H9 (cell line): Measurements from ENCODE around the gene EPAS1. TPM values are rescaled to one million over a fixed set of nuclear protein-coding genes. Genes with fewer than 3 reads are reported as not detected.

Experiments used
- DNase-seq: peaks from one replicate; pipeline ENCODE4 v3.0.0-alpha.2; 2017
- H2AFZ ChIP-seq: one replicate; pipeline ENCODE4 v1.6.1; 2013; ENCODE audit warnings: mild to moderate bottlenecking, low read length, control low read depth, moderate library complexity
- H2AK5ac ChIP-seq: 2 replicates; pipeline ENCODE4 v1.6.1; 2013; ENCODE audit warnings: low read length, control low read depth, mixed read lengths; ENCODE audit not compliant: insufficient read length
- H2BK120ac ChIP-seq: one replicate; pipeline ENCODE4 v1.6.1; 2013; ENCODE audit warnings: low read depth, mild to moderate bottlenecking, low read length, control low read depth, inconsistent platforms; ENCODE audit not compliant: poor library complexity, severe bottlenecking
- H2BK12ac ChIP-seq: 2 replicates; pipeline ENCODE4 v1.6.1; 2013; ENCODE audit warnings: low read length, control low read depth, mixed read lengths, low read depth; ENCODE audit not compliant: insufficient read length
- H2BK15ac ChIP-seq: 2 replicates; pipeline ENCODE4 v1.6.1; 2013; ENCODE audit warnings: low read depth, low read length, control low read depth
- H2BK20ac ChIP-seq: one replicate; pipeline ENCODE4 v1.6.1; 2013; ENCODE audit warnings: low read depth, mild to moderate bottlenecking, low read length, control low read depth, inconsistent platforms; ENCODE audit not compliant: poor library complexity, severe bottlenecking
- H2BK5ac ChIP-seq: 2 replicates; pipeline ENCODE4 v1.6.1; 2013; ENCODE audit warnings: low read length, control low read depth, mixed read lengths; ENCODE audit not compliant: insufficient read length
- H3K14ac ChIP-seq: 2 replicates; pipeline ENCODE4 v1.6.1; 2013; ENCODE audit warnings: low read length, control low read depth; ENCODE audit not compliant: insufficient read depth
- H3K18ac ChIP-seq: 2 replicates; pipeline ENCODE4 v1.6.1; 2013; ENCODE audit warnings: low read depth, mild to moderate bottlenecking, mixed read lengths, low read length, control low read depth; ENCODE audit not compliant: insufficient read length
- H3K23ac ChIP-seq: 2 replicates; pipeline ENCODE4 v1.6.1; 2013; ENCODE audit warnings: low read length, control low read depth, mixed read lengths, low read depth; ENCODE audit not compliant: insufficient read length
- H3K23me2 ChIP-seq: 2 replicates; pipeline ENCODE4 v1.6.1; 2013; ENCODE audit warnings: low read depth, mild to moderate bottlenecking, mixed read lengths, low read length, control low read depth; ENCODE audit not compliant: insufficient read length, poor library complexity, severe bottlenecking
- H3K27ac ChIP-seq: 2 replicates; pipeline ENCODE4 v1.5.1; 2013; ENCODE audit warnings: low read length, control low read depth, mixed read lengths, low read depth; ENCODE audit not compliant: insufficient read length
- H3K27me3 ChIP-seq: 2 replicates; pipeline ENCODE4 v1.6.1; 2013; ENCODE audit warnings: low read length, control low read depth, inconsistent platforms; ENCODE audit not compliant: insufficient read depth
- H3K4ac ChIP-seq: 2 replicates; pipeline ENCODE4 v1.6.1; 2013; ENCODE audit warnings: low read depth, mild to moderate bottlenecking, control low read depth, inconsistent platforms, low read length, moderate library complexity
- H3K4me1 ChIP-seq: 2 replicates; pipeline ENCODE4 v1.6.1; 2013; ENCODE audit warnings: low read length, control low read depth, inconsistent platforms; ENCODE audit not compliant: insufficient read depth
- H3K4me2 ChIP-seq: 2 replicates; pipeline ENCODE4 v1.6.1; 2013; ENCODE audit warnings: low read length, control low read depth, mixed read lengths; ENCODE audit not compliant: insufficient read length, insufficient read depth
- H3K56ac ChIP-seq: 2 replicates; pipeline ENCODE4 v1.6.1; 2013; ENCODE audit warnings: low read depth, mild to moderate bottlenecking, mixed read lengths, low read length, control low read depth; ENCODE audit not compliant: insufficient read length
- H3K79me1 ChIP-seq: 2 replicates; pipeline ENCODE4 v1.6.1; 2013; ENCODE audit warnings: low read depth, mild to moderate bottlenecking, moderate library complexity, low read length, control low read depth, inconsistent platforms; ENCODE audit not compliant: insufficient read depth, poor library complexity, severe bottlenecking
- H3K79me2 ChIP-seq: 2 replicates; pipeline ENCODE4 v1.6.1; 2013; ENCODE audit warnings: low read length, control low read depth, inconsistent platforms; ENCODE audit not compliant: insufficient read depth
- H3K9ac ChIP-seq: 2 replicates; pipeline ENCODE4 v1.6.1; 2013; ENCODE audit warnings: low read length, control low read depth, mixed read lengths; ENCODE audit not compliant: insufficient read length; ENCODE audit errors: extremely low read depth
- H3K9me3 ChIP-seq: one replicate; pipeline ENCODE4 v1.6.1; 2013; ENCODE audit warnings: low read depth, low read length, inconsistent platforms; ENCODE audit not compliant: control insufficient read depth
- H3T11ph ChIP-seq: one replicate; pipeline ENCODE4 v1.6.1; 2013; ENCODE audit warnings: mild to moderate bottlenecking, low read length, control low read depth, inconsistent platforms
- H4K20me1 ChIP-seq: one replicate; pipeline ENCODE4 v1.6.1; 2013; ENCODE audit not compliant: control insufficient read depth, insufficient read length, insufficient read depth
- H4K5ac ChIP-seq: 2 replicates; pipeline ENCODE4 v1.6.1; 2013; ENCODE audit warnings: low read depth, mild to moderate bottlenecking, mixed read lengths, low read length, control low read depth; ENCODE audit not compliant: insufficient read length
- H4K8ac ChIP-seq: replicated peaks from 2 replicates; pipeline ENCODE4 v1.6.1; 2013; ENCODE audit warnings: low read length, control low read depth, mixed read lengths, low read depth; ENCODE audit not compliant: insufficient read length
- H4K91ac ChIP-seq: 2 replicates; pipeline ENCODE4 v1.6.1; 2013; ENCODE audit warnings: low read depth, mild to moderate bottlenecking, moderate library complexity, mixed read lengths, low read length, control low read depth; ENCODE audit not compliant: insufficient read length
- H3K27ac Mint-ChIP-seq, 3 experiments: 2 replicates in 2 of 3; 3 replicates in 1 of 3; pipeline ENCODE4 v1.8.0; 2020 to 2021; ENCODE audit warnings: mixed read lengths in 3 of 3, mild to moderate bottlenecking in 1 of 3, moderate library complexity in 1 of 3
- H3K27me3 Mint-ChIP-seq: 2 replicates; pipeline ENCODE4 v1.8.0; 2021; ENCODE audit warnings: low read depth, mild to moderate bottlenecking, moderate library complexity, mixed read lengths
- H3K36me3 Mint-ChIP-seq, 3 experiments: 2 replicates in 2 of 3; 3 replicates in 1 of 3; pipeline ENCODE4 v1.8.0; 2020 to 2021; ENCODE audit warnings: low read depth in 3 of 3, mixed read lengths in 3 of 3; ENCODE audit not compliant: insufficient read depth in 1 of 3
- H3K4me1 Mint-ChIP-seq, 2 experiments: 2 replicates each; pipeline ENCODE4 v1.8.0; 2020; ENCODE audit warnings: mixed read lengths in 2 of 2
- H3K4me3 Mint-ChIP-seq, 2 experiments: 2 replicates in 1 of 2; 3 replicates in 1 of 2; pipeline ENCODE4 v1.8.0; 2020 to 2021; ENCODE audit warnings: mild to moderate bottlenecking in 2 of 2, mixed read lengths in 2 of 2, moderate library complexity in 1 of 2
- H3K9me3 Mint-ChIP-seq, 2 experiments: 2 replicates in 1 of 2; 3 replicates in 1 of 2; pipeline ENCODE4 v1.8.0; 2020; ENCODE audit warnings: mild to moderate bottlenecking in 2 of 2, mixed read lengths in 2 of 2, moderate library complexity in 1 of 2
- WGBS: extraction: QIAGEN DNeasy Blood & Tissue Kit; methylation state at CpG from one replicate; pipeline ENCODE4 v1.1.7; 2013; ENCODE audit warnings: missing lambda C conversion rate, low lambda C conversion rate, mixed read lengths; ENCODE audit not compliant: insufficient read length; ENCODE audit errors: extremely low coverage; 5-methylcytosine and 5-hydroxymethylcytosine counted together
- total RNA-seq: library from RNA; stranded (reverse); gene quantifications from 2 replicates; pipeline ENCODE4 v1.2.1, GENCODE V29; 2021
- TF ChIP-seq, protein P1 (sequence below): fragments of 200-600 bp; sonication (generic); conservative IDR thresholded peaks from 3 replicates; pipeline ENCODE4 v1.8.0; 2021; ENCODE audit warnings: antibody characterized with exemption, mild to moderate bottlenecking

The EPAS1 gene
- total RNA-seq, 1 experiment from 2014 or later = 1.1 TPM

DNA sequence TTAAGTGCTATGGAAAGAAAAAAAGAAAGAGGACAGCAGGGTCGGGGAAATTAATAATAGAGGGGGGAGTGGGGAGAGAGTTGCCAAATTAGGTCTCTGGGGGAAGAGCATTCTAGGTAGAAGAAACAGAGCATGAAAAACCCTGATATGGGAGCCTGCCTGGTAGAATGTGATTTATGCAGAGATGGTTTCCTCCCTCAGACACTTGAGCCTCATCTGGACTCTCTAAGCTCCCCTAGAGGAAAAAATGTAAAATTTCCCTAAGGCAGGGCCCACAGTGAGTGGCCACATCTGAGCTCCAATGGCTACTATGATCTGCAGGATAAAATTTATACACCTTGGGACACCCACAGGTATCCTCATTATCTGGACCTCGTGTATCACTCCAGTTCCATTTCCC, 20.6 kb upstream of the EPAS1 start:
- no peak overlapping the region for H4K91ac ChIP-seq
- H3K4ac ChIP-seq = no peak overlapping the region
- no peak overlapping the region for H3K4me2 ChIP-seq
- no peaks in the 10 kb centered on the region for H3K9me3 ChIP-seq
- no peak overlapping the region for H3K9ac ChIP-seq
- no peaks in the 10 kb centered on the region for H3K79me1 ChIP-seq
- no peak overlapping the region for H4K8ac ChIP-seq
- no peak overlapping the region for H3T11ph ChIP-seq
- Mint-ChIP-seq H3K36me3 (no peaks in the 10 kb centered on the region; a peak in 1 of 7 replicates), H3K4me1 (peaks cover 4% of the 10 kb centered on the region in 2 experiments; a peak in 2 of 4 replicates), H3K4me3 (no peak overlapping the region), H3K27ac (no peak overlapping the region), H3K9me3 (no peaks in the 10 kb centered on the region), H3K27me3 (peaks cover 10% of the 10 kb centered on the region)
- TF ChIP-seq, protein P1, sequence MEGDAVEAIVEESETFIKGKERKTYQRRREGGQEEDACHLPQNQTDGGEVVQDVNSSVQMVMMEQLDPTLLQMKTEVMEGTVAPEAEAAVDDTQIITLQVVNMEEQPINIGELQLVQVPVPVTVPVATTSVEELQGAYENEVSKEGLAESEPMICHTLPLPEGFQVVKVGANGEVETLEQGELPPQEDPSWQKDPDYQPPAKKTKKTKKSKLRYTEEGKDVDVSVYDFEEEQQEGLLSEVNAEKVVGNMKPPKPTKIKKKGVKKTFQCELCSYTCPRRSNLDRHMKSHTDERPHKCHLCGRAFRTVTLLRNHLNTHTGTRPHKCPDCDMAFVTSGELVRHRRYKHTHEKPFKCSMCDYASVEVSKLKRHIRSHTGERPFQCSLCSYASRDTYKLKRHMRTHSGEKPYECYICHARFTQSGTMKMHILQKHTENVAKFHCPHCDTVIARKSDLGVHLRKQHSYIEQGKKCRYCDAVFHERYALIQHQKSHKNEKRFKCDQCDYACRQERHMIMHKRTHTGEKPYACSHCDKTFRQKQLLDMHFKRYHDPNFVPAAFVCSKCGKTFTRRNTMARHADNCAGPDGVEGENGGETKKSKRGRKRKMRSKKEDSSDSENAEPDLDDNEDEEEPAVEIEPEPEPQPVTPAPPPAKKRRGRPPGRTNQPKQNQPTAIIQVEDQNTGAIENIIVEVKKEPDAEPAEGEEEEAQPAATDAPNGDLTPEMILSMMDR = peak; percentile 25; the same call in 1 of the 3 replicates
- H3K79me2 ChIP-seq = no peaks in the 10 kb centered on the region
- no peaks in the 10 kb centered on the region for H4K20me1 ChIP-seq
- no peak overlapping the region for H3K18ac ChIP-seq
- H2AFZ ChIP-seq = no peak overlapping the region
- no peak overlapping the region for H2AK5ac ChIP-seq
- no peak for DNase-seq
- no peaks in the 10 kb centered on the region for H3K4me1 ChIP-seq
- no peaks in the 10 kb centered on the region for H3K23me2 ChIP-seq
- no peak overlapping the region for H2BK5ac ChIP-seq
- H3K27ac ChIP-seq = no peak overlapping the region
- no CpG with 5 or more reads among the region's 2 CpGs for WGBS
- H3K14ac ChIP-seq = no peak overlapping the region
- H3K23ac ChIP-seq = no peak overlapping the region
- H2BK12ac ChIP-seq = no peak overlapping the region
- no peak overlapping the region for H2BK15ac ChIP-seq
- H4K5ac ChIP-seq = no peak overlapping the region
- no peak overlapping the region for H2BK20ac ChIP-seq
- H3K56ac ChIP-seq = no peak overlapping the region
- H2BK120ac ChIP-seq = no peak overlapping the region
- H3K27me3 ChIP-seq = no peaks in the 10 kb centered on the region
